Fibroblast of the aortic adventitia (primary cell): ENCODE measurements around the gene TRIP10. TPM values are rescaled to one million over a fixed set of nuclear protein-coding genes. Genes with fewer than 3 reads are reported as not detected.
A peak's percentile ranks its signal among the peaks of the same experiment; 100 is the strongest.

Source experiments
- DNase-seq: peaks from one replicate; pipeline ENCODE4 v3.0.0-alpha.2; 2010; ENCODE audit warnings: low read depth
- H3K4me3 ChIP-seq: 2 replicates; pipeline ENCODE4 v1.5.1; 2011; ENCODE audit warnings: low read depth, mild to moderate bottlenecking, control low read depth, low read length, moderate library complexity
- CTCF ChIP-seq: IDR thresholded peaks from 2 replicates; pipeline ENCODE4 v1.5.1; 2011; ENCODE audit warnings: mild to moderate bottlenecking, low read length, control low read depth, inconsistent platforms; ENCODE audit not compliant: insufficient read depth
- total RNA-seq: library from RNA; depleted of rRNA; stranded (reverse); fragments of >200 nt; gene quantifications from 2 replicates; pipeline ENCODE4 v1.2.3, GENCODE V29; 2012; ENCODE audit warnings: low replicate concordance

TRIP10 gene
- total RNA-seq, 1 donor = 44.9 TPM

- DNase-seq = no peak
- no peak for TF ChIP-seq CTCF
- no peak overlapping the region for H3K4me3 ChIP-seq
These were observed 7.7 kb upstream of the TRIP10 start for GRCh38 chr19:6731822-6732221.

GRCh38 chr19:6732803-6733337 is 6.6 kb upstream of the TRIP10 start:
- no peak overlapping the region for H3K4me3 ChIP-seq
- TF ChIP-seq CTCF = no peak
- DNase-seq = no peak

GRCh38 chr19:6733338-6734095 is 6.0 kb upstream of the TRIP10 start:
- no peak for DNase-seq
- H3K4me3 ChIP-seq = no peak overlapping the region

GRCh38 chr19:6734096-6734696 is 5.3 kb upstream of the TRIP10 start:
- no peak for TF ChIP-seq CTCF

More at GRCh38 chr19:6733338-6734095, 6.0 kb upstream of the TRIP10 start:
- TF ChIP-seq CTCF = peak; percentile 41

GRCh38 chr19:6735181-6735911 is 4.1 kb upstream of the TRIP10 start:
- H3K4me3 ChIP-seq = peak overlapping the region; percentile 89
- no peak for TF ChIP-seq CTCF
- DNase-seq = no peak

More at GRCh38 chr19:6734096-6734696, 5.3 kb upstream of the TRIP10 start:
- no peak for DNase-seq
- no peak overlapping the region for H3K4me3 ChIP-seq

GRCh38 chr19:6736169-6736916 is 3.1 kb upstream of the TRIP10 start:
- TF ChIP-seq CTCF = peak; percentile 78
- DNase-seq = peak; percentile 91
- H3K4me3 ChIP-seq = peak overlapping the region; percentile 89
